GM10847 (cell line): ENCODE data around the gene STATH.
"Not testable (repeated sequence)": the region's sequence is repeated elsewhere in the genome, so short reads cannot be mapped to it uniquely, and the experiment has no call there.

Experiments used
- POLR2A ChIP-seq: IDR thresholded peaks from 2 replicates; pipeline ENCODE4 v1.6.1; 2011; ENCODE audit not compliant: insufficient read length; ENCODE audit errors: extremely low read depth

STATH gene

GRCh38 chr4:69995526-69996016 is at the start of gene STATH:
STATH (plus strand) TSS chr4:69995966; CDS start chr4:69998438, 2,472 bp downstream.
- no peak for TF ChIP-seq POLR2A

GRCh38 chr4:69951602-69952001 is 44.2 kb upstream of the STATH start:
- TF ChIP-seq POLR2A: no peak

DNA sequence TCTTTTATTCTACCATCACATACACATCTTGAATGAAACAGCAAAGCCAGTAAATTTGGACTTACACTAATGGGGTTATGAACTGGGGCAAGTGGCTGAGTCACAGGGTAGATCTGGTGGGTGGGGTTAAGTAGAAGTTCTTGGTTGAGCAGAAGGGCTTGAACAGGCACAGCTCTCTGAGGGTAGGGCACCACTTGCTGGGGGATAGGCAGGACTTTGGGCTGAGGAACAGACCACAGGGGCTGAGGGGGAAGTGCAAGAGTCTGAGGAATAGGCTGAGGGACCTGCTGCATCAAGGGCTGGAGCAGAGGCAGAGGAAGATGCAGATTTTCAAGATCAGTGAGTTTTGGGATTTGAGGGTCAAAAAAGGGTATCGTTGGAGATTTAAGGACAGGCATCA is 38.6 kb upstream of the STATH start:
- no peak for TF ChIP-seq POLR2A

DNA sequence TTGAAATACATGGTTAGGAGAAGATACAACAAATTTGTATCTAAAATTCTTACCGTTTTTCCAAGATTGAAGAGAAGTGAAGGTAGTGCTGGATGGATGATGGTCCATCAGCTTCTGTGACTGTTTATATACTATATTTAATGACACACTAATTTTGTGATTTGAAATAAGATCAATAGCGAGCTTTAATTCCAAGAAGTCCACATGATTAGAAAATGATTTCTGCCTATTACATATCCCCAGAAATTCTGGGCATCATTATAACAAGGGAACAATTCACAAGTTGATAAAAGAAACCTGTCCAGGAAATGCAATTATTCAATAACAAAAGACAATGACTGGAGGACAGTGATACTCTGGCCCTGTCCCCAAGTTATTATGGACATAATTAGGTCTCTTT is 30.1 kb upstream of the STATH start, which contains the start of gene CSN2:
CSN2 (minus strand) TSS at position 101 of the 400 bp plus-strand sequence. CDS start 4,733 bp downstream, outside the sequence.
- no peak for TF ChIP-seq POLR2A

GRCh38 chr4:69970071-69970470 is 25.7 kb upstream of the STATH start:
- no peak for TF ChIP-seq POLR2A

DNA sequence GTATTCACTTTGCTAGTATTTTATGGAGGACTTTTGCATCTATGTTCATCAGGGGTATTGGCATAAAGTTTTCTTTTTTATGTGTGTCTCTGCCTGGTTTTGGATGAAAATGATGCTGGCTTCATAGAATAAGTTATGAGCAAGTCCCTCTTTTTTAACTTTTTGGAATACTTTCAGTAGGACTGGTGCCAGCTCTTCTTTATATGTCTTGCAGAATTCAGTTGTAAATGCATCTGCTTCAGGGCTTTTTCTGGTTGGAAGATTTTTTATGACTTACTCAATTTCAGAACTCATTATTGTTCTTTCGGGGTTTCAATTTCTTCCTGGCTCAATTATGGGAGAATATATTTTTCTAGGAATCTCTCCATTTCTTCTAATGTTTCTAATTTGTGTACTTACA is 21.1 kb upstream of the STATH start:
- no peak for TF ChIP-seq POLR2A

- TF ChIP-seq POLR2A: no peak
Measured at GRCh38 chr4:69977582-69977981, 18.2 kb upstream of the STATH start.

DNA sequence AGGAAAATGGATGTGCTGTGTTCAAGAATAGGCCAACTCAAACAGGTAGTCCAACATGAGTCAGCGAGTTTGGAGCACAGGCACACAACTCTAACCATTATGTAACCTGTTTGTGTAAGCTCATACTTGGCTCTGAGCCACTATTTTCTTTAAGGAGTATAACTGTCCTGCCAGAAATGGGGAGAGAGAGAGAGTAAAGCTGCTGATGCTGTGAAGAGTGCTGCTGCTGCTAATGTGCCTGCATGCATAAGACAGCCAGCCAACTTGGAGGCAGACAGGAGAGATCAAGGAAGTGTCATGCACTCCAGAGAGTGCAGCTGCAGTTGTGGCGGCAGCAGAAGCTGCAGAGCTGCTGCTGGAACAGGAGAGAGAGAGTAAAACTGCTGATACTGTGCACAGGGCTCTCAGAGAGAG is 11.7 kb upstream of the STATH start:
- no peak for TF ChIP-seq POLR2A

DNA sequence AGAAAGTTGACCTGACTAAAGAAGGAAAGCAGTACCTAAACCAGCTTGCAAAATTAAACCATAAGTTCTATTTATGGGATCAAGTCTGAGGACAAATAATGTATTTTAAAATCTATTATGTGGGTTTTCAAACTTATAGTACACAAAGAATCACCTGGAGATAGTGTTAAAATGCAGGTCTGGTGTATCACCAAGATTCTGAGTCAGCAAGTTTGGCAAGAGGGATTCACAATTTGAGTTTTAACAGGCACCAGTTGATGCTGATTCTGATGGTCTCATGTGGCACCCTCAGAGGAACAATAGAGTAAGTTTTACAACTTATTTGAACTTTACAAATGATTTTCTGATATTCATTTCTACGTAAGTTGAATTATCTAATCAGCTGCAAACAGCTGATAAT is 9.1 kb upstream of the STATH start:
- TF ChIP-seq POLR2A: no peak

- no peak for TF ChIP-seq POLR2A
Measured at GRCh38 chr4:69991016-69991415, 4.8 kb upstream of the STATH start.

DNA sequence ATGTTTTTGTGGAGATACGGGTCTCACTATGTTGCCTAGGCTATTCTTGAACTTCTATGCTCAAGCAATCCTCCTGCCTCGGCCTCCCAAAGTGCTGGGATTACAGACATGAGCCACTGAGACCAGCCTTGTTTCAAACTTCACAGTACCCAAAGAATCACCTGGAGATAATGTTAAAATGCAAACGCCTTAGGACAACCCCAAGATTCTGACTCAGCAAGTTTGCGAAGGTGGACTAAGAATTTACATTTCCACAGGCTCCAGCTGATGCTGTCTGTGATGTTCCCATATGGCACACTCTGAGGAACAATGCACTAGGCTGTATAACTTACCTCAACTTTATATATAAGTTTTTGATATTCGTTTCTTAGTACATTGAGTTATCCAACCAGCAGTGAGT is 984 bp upstream of the STATH start:
- no peak for TF ChIP-seq POLR2A

DNA sequence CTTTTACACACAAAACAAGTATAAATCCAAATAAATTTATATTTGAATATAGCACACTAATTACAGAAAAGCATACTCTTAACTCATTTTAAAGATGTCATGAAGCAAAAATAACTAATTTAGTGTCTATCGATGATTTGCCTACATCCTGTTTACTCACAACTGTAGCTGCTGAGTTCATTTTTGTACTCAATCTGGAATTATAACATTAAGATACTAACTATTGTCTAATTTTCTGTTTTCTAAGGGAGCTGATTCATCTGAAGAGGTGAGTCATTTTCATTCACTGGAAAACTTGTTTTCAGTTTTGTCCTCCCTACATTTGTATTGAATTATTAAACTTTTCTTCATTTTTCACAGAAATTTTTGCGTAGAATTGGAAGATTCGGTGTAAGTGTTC is 3.7 kb downstream of the STATH start:
- no peak for TF ChIP-seq POLR2A

GRCh38 chr4:70000711-70001110 is 4.9 kb downstream of the STATH start:
- no peak for TF ChIP-seq POLR2A

GRCh38 chr4:70002507-70002906 is 6.7 kb downstream of the STATH start:
- TF ChIP-seq POLR2A: no peak

DNA sequence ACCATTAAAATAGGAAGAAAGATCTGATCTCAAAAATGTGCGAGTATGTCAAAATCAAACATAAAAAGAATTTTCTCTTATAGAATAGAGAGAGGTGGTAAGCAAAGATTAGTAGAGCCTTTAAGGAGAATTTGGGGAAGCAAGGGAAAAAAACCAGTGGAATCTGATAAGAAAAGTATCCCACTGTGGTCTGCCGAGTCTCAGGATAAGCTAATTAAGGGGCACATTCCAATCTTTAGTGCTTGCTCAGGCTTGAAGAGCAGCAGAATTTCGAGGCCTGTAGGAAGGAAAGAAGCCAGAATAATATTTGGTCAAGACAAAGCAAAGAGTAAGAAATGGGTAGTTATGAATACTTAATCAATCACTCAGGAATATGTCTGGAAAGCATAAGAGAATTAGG is 13.0 kb downstream of the STATH start:
- no peak for TF ChIP-seq POLR2A

DNA sequence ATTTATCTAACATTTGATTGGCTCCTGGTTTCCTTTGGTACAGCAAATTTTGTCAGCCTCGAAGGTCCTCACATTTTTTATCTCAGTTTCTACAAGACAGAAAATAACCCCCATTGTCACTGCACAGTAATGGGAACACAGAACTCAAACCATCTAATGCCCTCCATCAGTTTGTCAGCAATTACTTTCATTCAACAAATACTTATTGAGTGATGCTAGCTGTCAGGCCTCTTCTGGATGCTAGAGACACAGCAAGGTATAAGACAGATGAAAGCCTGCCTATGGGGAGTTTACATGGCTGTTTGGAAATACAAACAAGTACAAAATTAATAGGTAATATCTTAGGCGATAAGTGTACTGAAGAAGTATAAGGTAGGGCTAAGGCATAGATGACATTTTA is 27.5 kb downstream of the STATH start:
- TF ChIP-seq POLR2A: no peak

- no peak for TF ChIP-seq POLR2A
Measured at GRCh38 chr4:70027011-70027410, 31.2 kb downstream of the STATH start.

DNA sequence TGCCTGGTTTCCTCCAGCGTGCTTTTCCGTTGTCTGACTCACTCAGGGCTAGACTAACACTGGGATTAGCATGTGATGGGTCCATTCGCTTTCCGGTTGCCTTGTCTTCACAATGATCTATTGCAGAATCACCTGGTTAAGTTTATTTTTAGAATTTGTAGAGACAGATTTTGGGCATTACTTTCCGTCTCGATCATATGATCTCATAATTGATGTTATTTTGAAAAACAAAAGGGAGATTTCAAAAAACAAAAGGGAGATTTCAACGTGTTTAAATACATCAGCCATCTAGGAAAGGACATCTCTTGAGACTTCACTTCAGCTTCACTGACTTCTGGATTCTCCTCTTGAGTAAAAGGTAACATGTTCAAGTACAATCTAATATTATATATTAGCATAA is 32.4 kb downstream of the STATH start, which contains the start of gene HTN3:
HTN3 (plus strand) TSS at position 301 of the 400 bp plus-strand sequence. CDS start 2,282 bp downstream, outside the sequence.
- TF ChIP-seq POLR2A: not testable (repeated sequence)
